Loucy (cell line): ENCODE results near the gene VEZF1.

Experiments used
- H2AFZ ChIP-seq: fragments of 200-600 bp; sonication (generic); 2 replicates; pipeline ENCODE4 v1.6.0; 2016; ENCODE audit warnings: antibody characterized with exemption, mild to moderate bottlenecking, low read length, moderate library complexity
- H3F3A ChIP-seq: fragments of 200-600 bp; 2 replicates; pipeline ENCODE4 v1.6.0; 2016; ENCODE audit warnings: antibody characterized with exemption, low read depth, mild to moderate bottlenecking
- H3K27me3 ChIP-seq: fragments of 200-600 bp; sonication (generic); 2 replicates; pipeline ENCODE4 v1.6.1; 2014; ENCODE audit warnings: low read length, mild to moderate bottlenecking; ENCODE audit not compliant: insufficient read depth, poor library complexity, severe bottlenecking
- H3K36me3 ChIP-seq: fragments of 200-600 bp; sonication (generic); 2 replicates; pipeline ENCODE4 v1.6.1; 2016; ENCODE audit warnings: low read length; ENCODE audit not compliant: insufficient read depth
- H3K4me1 ChIP-seq: fragments of 200-600 bp; sonication (generic); 2 replicates; pipeline ENCODE4 v1.5.1; 2014; ENCODE audit warnings: low read length, mild to moderate bottlenecking; ENCODE audit not compliant: insufficient read depth, poor library complexity, severe bottlenecking
- H3K4me2 ChIP-seq: fragments of 200-600 bp; sonication (generic); 2 replicates; pipeline ENCODE4 v1.6.0; 2014; ENCODE audit warnings: antibody characterized with exemption, low read length, low read depth, mild to moderate bottlenecking; ENCODE audit not compliant: poor library complexity, severe bottlenecking
- H3K4me3 ChIP-seq: fragments of 200-600 bp; sonication (generic); 2 replicates; pipeline ENCODE4 v1.5.1; 2014; ENCODE audit warnings: low read length, mild to moderate bottlenecking, mixed read lengths; ENCODE audit not compliant: poor library complexity, severe bottlenecking
- H3K79me2 ChIP-seq: fragments of 200-600 bp; sonication (generic); 2 replicates; pipeline ENCODE4 v1.6.1; 2014; ENCODE audit warnings: low read length; ENCODE audit not compliant: insufficient read depth
- H3K9ac ChIP-seq: fragments of 200-600 bp; sonication (generic); 2 replicates; pipeline ENCODE4 v1.6.0; 2014; ENCODE audit warnings: mild to moderate bottlenecking, low read depth, low read length, moderate library complexity; ENCODE audit not compliant: poor library complexity, severe bottlenecking
- H3K9me2 ChIP-seq: fragments of 200-600 bp; sonication (generic); replicated peaks from 2 replicates; pipeline ENCODE4 v1.6.1; 2016; ENCODE audit warnings: low read depth, low read length, mixed read lengths
- H3K9me3 ChIP-seq: fragments of 200-600 bp; sonication (generic); 2 replicates; pipeline ENCODE4 v1.6.1; 2014; ENCODE audit warnings: mild to moderate bottlenecking, antibody characterized with exemption, low read length, low read depth; ENCODE audit not compliant: insufficient read depth
- H4K20me1 ChIP-seq: fragments of 200-600 bp; sonication (generic); 2 replicates; pipeline ENCODE4 v1.6.0; 2014; ENCODE audit warnings: antibody characterized with exemption, low read length, mild to moderate bottlenecking; ENCODE audit not compliant: insufficient read depth, poor library complexity, severe bottlenecking
- EZH2phosphoT487 ChIP-seq: fragments of 200-600 bp; IDR thresholded peaks from 2 replicates; pipeline ENCODE4 v1.6.1; 2018; ENCODE audit warnings: antibody characterized with exemption, mild to moderate bottlenecking, moderate library complexity, borderline replicate concordance
- TF ChIP-seq, protein P1 (sequence below): fragments of 200-600 bp; sonication (generic); conservative IDR thresholded peaks from 2 replicates; pipeline ENCODE4 v1.5.1; 2014; ENCODE audit warnings: mild to moderate bottlenecking, antibody characterized with exemption, low read length

Gene VEZF1

DNA sequence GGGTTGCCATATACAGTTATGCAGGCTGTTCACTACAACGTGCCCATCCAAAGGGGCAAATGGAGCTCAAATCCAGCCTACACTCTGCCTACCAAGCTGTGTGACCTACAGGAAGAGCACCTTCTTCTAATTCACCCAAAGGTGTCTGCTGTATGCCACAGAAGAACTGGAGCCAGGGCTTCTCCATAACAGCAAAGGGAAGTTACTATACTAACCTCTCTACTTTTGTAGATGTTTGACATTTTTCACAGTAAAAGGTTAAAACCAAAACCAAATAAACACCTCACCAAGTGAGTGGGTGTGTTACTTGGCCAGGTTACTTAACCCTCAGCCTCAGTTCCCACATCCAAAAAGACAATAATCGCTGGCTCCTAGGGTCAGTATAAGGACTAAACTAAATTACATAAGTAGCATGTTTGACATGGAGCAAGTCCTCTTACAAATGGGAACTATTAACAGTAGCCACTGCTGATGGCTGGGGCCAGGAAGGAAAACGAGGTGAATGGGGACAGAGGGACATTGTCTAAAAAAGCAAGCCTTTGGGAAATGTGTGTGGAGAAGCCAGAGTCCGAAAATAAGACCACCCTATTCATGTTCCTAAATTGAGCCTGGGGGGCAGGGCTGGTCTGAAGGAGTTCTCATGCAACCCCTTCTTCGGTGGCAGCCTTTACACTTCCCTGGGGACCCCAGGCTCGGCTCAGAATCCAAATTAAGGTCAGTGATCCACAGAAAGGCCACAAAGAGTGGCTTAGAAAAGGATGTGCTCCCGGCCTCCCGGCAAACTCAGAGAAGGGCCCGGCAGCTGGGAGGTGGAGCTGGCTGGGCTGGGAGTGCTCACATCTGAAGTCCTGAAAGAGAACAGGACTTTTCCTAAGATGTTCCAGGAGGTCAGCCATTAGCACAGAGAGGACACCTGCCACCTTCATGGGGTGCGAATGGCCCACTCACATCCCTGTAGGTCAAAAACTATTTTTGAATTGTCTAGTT lies 46.4 kb downstream of the VEZF1 start:
- H3K4me3 ChIP-seq: no peak overlapping the region
- H3F3A ChIP-seq: no peaks in the 10 kb centered on the region
- H3K9me2 ChIP-seq: no peaks in the 10 kb centered on the region
- H3K79me2 ChIP-seq: no peaks in the 10 kb centered on the region
- H3K4me2 ChIP-seq: no peak overlapping the region
- no peak overlapping the region for H3K9ac ChIP-seq
- H3K36me3 ChIP-seq: no peaks in the 10 kb centered on the region
- H4K20me1 ChIP-seq: no peaks in the 10 kb centered on the region
- H3K27me3 ChIP-seq: no peaks in the 10 kb centered on the region
- TF ChIP-seq, protein P1, sequence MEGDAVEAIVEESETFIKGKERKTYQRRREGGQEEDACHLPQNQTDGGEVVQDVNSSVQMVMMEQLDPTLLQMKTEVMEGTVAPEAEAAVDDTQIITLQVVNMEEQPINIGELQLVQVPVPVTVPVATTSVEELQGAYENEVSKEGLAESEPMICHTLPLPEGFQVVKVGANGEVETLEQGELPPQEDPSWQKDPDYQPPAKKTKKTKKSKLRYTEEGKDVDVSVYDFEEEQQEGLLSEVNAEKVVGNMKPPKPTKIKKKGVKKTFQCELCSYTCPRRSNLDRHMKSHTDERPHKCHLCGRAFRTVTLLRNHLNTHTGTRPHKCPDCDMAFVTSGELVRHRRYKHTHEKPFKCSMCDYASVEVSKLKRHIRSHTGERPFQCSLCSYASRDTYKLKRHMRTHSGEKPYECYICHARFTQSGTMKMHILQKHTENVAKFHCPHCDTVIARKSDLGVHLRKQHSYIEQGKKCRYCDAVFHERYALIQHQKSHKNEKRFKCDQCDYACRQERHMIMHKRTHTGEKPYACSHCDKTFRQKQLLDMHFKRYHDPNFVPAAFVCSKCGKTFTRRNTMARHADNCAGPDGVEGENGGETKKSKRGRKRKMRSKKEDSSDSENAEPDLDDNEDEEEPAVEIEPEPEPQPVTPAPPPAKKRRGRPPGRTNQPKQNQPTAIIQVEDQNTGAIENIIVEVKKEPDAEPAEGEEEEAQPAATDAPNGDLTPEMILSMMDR: no peak
- TF ChIP-seq EZH2phosphoT487: no peak
- peaks cover 23% of the 10 kb centered on the region for H3K4me1 ChIP-seq
- no peak overlapping the region for H2AFZ ChIP-seq
- no peaks in the 10 kb centered on the region for H3K9me3 ChIP-seq

DNA sequence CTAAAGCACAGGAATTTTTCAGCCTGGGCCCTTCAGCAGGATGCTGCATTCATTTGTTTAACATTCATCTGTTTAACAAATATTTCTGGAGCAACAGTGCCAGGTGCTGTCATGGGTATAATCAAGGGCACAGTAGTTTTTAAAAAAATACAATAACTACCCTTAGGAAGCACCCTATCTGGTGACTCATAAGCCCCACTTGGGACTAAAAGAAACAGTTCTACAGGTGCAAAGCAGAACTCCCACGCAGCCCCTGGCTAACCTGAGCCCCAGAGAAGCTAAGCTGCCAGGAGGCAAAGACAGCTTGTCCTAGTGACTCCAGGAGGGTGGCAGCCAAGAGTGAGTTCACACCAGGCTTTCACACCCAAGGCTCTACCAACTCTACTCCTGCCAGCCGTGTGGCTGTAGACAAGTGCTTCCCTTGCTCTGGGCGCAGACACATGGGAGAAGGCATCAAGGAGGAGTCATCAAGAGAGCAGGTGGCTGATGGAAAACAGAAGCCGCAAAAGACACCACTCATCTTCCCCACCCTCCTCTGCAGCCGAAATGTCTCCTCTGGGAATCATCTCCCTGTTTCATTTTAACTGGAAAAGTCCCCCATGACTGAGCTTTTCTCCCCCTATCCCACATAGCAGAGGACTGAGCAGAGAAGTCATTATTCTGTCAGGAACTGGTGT lies 47.3 kb downstream of the VEZF1 start:
- no peak overlapping the region for H3K4me3 ChIP-seq
- no peak overlapping the region for H3K4me2 ChIP-seq

DNA sequence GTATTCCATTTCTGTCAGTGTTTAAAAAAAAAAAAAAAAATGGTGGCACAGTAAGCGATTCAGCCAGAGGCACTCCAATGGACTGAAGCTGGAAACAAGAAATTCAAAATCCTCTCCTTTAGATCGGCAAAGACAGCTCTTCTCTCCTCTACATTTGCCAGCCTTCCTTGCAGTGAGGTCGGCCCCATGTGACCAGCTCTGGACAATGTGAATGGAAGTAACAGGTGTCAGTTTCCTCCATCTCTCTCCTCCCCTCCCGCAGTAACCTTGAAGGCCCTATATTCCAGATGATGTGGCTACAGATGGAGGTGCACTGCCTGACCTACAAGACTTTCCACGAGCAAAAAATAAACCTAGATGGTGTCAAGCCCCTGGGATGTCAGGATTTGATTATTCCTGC lies 47.8 kb downstream of the VEZF1 start:
- Histone ChIP-seq H3K9me3 (no peaks in the 10 kb centered on the region), H2AFZ (peak overlapping the region; percentile 60), H3K4me3 (no peak overlapping the region), H3K27me3 (no peaks in the 10 kb centered on the region), H4K20me1 (no peaks in the 10 kb centered on the region), H3K9ac (no peak overlapping the region), H3K79me2 (no peaks in the 10 kb centered on the region), H3K4me1 (peaks cover 19% of the 10 kb centered on the region), H3K4me2 (peak overlapping the region; percentile 39), H3F3A (no peaks in the 10 kb centered on the region), H3K36me3 (no peaks in the 10 kb centered on the region), H3K9me2 (no peaks in the 10 kb centered on the region)
- no peak for TF ChIP-seq EZH2phosphoT487
- TF ChIP-seq, protein P1: no peak

More for the DNA sequence above, 47.3 kb downstream of the VEZF1 start:
- Histone ChIP-seq H3K4me1 (peaks cover 19% of the 10 kb centered on the region), H3K27me3 (no peaks in the 10 kb centered on the region), H2AFZ (0 out of 2 replicates have a peak overlapping the region, but pooled peaks have one; percentile 60), H3K9me2 (no peaks in the 10 kb centered on the region), H3K9me3 (no peaks in the 10 kb centered on the region), H4K20me1 (no peaks in the 10 kb centered on the region), H3K79me2 (no peaks in the 10 kb centered on the region), H3K36me3 (no peaks in the 10 kb centered on the region), H3K9ac (no peak overlapping the region), H3F3A (no peaks in the 10 kb centered on the region)
- TF ChIP-seq, protein P1: no peak
- TF ChIP-seq EZH2phosphoT487: no peak
